Suprapubic skin (tissue), 4 donors: Measurements from ENCODE around the gene CELSR2. TPM values are rescaled to one million over a fixed set of nuclear protein-coding genes. Genes with fewer than 3 reads are reported as not detected.

ENCODE experiments used
- DNase-seq, 2 donors: peaks; one replicate each; pipeline ENCODE4 v3.0.0-alpha.2; 2019; ENCODE audit warnings: low spot score in 2 of 2
- H3K27ac ChIP-seq: fragments of 200-600 bp; sonication (generic); one replicate; pipeline ENCODE4 v1.5.1; 2019
- H3K27me3 ChIP-seq: fragments of 200-600 bp; sonication (generic); one replicate; pipeline ENCODE4 v1.5.1; 2019
- H3K36me3 ChIP-seq: fragments of 200-600 bp; sonication (generic); one replicate; pipeline ENCODE4 v1.5.1; 2019
- H3K4me1 ChIP-seq: fragments of 200-600 bp; sonication (generic); one replicate; pipeline ENCODE4 v1.5.1; 2019
- H3K4me3 ChIP-seq: fragments of 200-600 bp; sonication (generic); one replicate; pipeline ENCODE4 v1.5.1; 2019; ENCODE audit warnings: mild to moderate bottlenecking
- H3K9me3 ChIP-seq: fragments of 200-600 bp; sonication (generic); one replicate; pipeline ENCODE4 v1.5.1; 2019
- CTCF ChIP-seq, 2 donors: fragments of 200-600 bp in 1 of 2; fragments of 450-650 bp in 1 of 2; sonication (generic) in 1 of 2; IDR thresholded peaks; one replicate each; pipeline ENCODE4 v1.5.1; 2016 to 2019; ENCODE audit warnings: antibody characterized with exemption in 2 of 2, mild to moderate bottlenecking in 1 of 2, moderate library complexity in 1 of 2
- EP300 ChIP-seq: sonication (generic); formaldehyde crosslinking; IDR thresholded peaks from one replicate; pipeline ENCODE4 v1.6.1; 2017; ENCODE audit warnings: antibody characterized with exemption
- POLR2A ChIP-seq, 2 donors: fragments of 450-650 bp; IDR thresholded peaks; one replicate each; pipeline ENCODE4 v1.6.1; 2017; ENCODE audit warnings: antibody characterized with exemption in 2 of 2, mild to moderate bottlenecking in 2 of 2, moderate library complexity in 2 of 2
- POLR2AphosphoS5 ChIP-seq, 3 donors: sonication (generic); formaldehyde crosslinking; IDR thresholded peaks; one replicate each; pipeline ENCODE4 v1.6.1; 2017; ENCODE audit warnings: antibody characterized with exemption in 3 of 3
- WGBS: methylation state at CpG from one replicate; pipeline ENCODE4 v1.1.5; 2018; 5-methylcytosine and 5-hydroxymethylcytosine counted together
- total RNA-seq, 4 donors: library from RNA; depleted of rRNA; stranded (reverse); fragments of >200 nt; gene quantifications; one replicate each; pipeline ENCODE4 v1.1.0, GENCODE V29; 2016

CELSR2 gene
- total RNA-seq, 4 donors from 2014 or later = 106 to 145 (median 129) TPM

- no peak for TF ChIP-seq POLR2AphosphoS5 (IDR thresholded peaks at IDR 0.05)
- no peak for TF ChIP-seq CTCF (IDR thresholded peaks at IDR 0.05)
- TF ChIP-seq EP300 = no peak
- no peak for TF ChIP-seq POLR2A (IDR thresholded peaks at IDR 0.05)
- Histone ChIP-seq H3K9me3 (no peaks in the 10 kb centered on the region), H3K27ac (no peak overlapping the region), H3K4me3 (no peak overlapping the region), H3K27me3 (no peaks in the 10 kb centered on the region), H3K4me1 (peaks cover 44% of the 10 kb centered on the region), H3K36me3 (peaks cover 3% of the 10 kb centered on the region)
- 96% methylated on average over 12 of the region's 12 CpGs for WGBS
- no peak for DNase-seq
Observed at GRCh38 chr1:109280862-109281261, 31.5 kb downstream of the CELSR2 start.

GRCh38 chr1:109281680-109282496, 32.5 kb downstream of the CELSR2 start:
- peaks cover 3% of the 10 kb centered on the region for H3K36me3 ChIP-seq
- no peak for TF ChIP-seq EP300
- no peak for TF ChIP-seq POLR2A (IDR thresholded peaks at IDR 0.05)
- TF ChIP-seq POLR2AphosphoS5 (IDR thresholded peaks at IDR 0.05) = no peak
- TF ChIP-seq CTCF (IDR thresholded peaks at IDR 0.05) = no peak
- 73% methylated on average over 24 of the region's 28 CpGs for WGBS
- no peaks in the 10 kb centered on the region for H3K9me3 ChIP-seq
- peaks cover 35% of the 10 kb centered on the region for H3K4me1 ChIP-seq
- H3K27me3 ChIP-seq = no peaks in the 10 kb centered on the region
- H3K4me3 ChIP-seq = peak overlapping the region; percentile 60
- DNase-seq = no peak
- H3K27ac ChIP-seq = no peak overlapping the region

GRCh38 chr1:109282497-109282951, 33.2 kb downstream of the CELSR2 start:
- Histone ChIP-seq H3K4me1 (peaks cover 28% of the 10 kb centered on the region), H3K9me3 (no peaks in the 10 kb centered on the region), H3K27ac (no peak overlapping the region), H3K36me3 (peaks cover 3% of the 10 kb centered on the region), H3K4me3 (peak overlapping the region; percentile 60), H3K27me3 (no peaks in the 10 kb centered on the region)
- TF ChIP-seq POLR2AphosphoS5 (IDR thresholded peaks at IDR 0.05) = no peak
- no peak for TF ChIP-seq EP300
- TF ChIP-seq CTCF (IDR thresholded peaks at IDR 0.05) = no peak
- TF ChIP-seq POLR2A (IDR thresholded peaks at IDR 0.05) = no peak
- no peak for DNase-seq
- WGBS = 8% methylated on average over 10 of the region's 10 CpGs

- WGBS = under 1% methylated on average over 29 of the region's 56 CpGs
- Histone ChIP-seq H3K4me1 (peaks cover 24% of the 10 kb centered on the region), H3K27ac (peak within 1 kb of the TSS; percentile 74), H3K4me3 (peak within 1 kb of the TSS; percentile 60), H3K36me3 (peaks cover 3% of the 10 kb centered on the region), H3K27me3 (no peaks in the 10 kb centered on the region), H3K9me3 (no peaks in the 10 kb centered on the region)
- TF ChIP-seq POLR2A (IDR thresholded peaks at IDR 0.05) (no peak), POLR2AphosphoS5 (IDR thresholded peaks at IDR 0.05) (peak in 1 of 3 donors; percentile 64), CTCF (IDR thresholded peaks at IDR 0.05) (peak; percentile 31 to 64)
- peak; percentile 97 for DNase-seq
Observed at GRCh38 chr1:109282952-109283747, 33.8 kb downstream of the CELSR2 start, which contains the start of gene PSRC1. PSRC1 (minus strand) TSS chr1:109283145.
